Activated CD4-positive, alpha-beta T cell treated with anti-CD3 and anti-CD28 coated beads for 4 hours (primary cell): ENCODE measurements around the gene APOL1.
"Not testable (repeated sequence)": the region's sequence is repeated elsewhere in the genome, so short reads cannot be mapped to it uniquely, and the experiment has no call there.

Experiments used
- DNase-seq, 2 donors: peaks; one replicate each; pipeline ENCODE4 v3.0.0-alpha.2; 2020

APOL1 gene

DNA sequence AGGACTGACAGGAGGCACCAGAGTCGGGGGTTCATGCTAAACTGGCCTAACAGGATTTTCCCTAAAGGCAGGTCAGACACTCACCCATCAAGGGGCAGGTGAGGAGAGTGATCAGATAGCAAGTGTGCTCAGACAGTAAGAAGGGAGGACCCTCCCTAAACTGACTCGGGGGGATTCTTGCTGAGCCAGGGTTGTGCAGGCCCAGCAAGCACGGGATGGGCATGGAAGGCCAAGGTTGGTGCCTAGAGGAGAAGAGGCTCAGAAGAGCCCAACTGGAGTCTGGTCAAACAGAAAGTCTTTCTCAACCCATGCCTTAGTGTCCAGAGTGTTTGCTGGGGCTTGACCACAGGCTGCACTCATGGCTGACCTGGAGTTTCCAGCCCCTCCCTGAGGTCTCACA, 6.2 kb upstream of the APOL1 start:
- no peak for DNase-seq

DNA sequence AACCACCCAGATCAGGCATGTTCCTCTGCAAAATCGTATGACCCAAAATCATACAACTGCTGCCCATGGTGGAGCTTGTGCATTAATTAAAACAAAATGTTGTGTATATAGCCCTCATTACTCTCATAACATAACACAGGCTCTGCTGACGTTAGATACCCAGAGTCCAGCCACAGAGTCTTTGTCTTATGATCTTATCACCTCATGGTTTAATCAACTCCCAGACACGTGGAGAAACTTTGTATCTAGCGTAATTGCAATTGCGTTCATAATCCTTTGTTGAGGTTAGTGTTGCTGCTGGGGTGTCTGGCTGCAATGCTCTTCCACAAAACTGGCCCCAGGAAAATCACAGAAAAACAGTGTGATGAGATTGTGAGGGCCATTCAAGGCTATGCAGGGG, 5.0 kb upstream of the APOL1 start:
- no peak for DNase-seq

DNA sequence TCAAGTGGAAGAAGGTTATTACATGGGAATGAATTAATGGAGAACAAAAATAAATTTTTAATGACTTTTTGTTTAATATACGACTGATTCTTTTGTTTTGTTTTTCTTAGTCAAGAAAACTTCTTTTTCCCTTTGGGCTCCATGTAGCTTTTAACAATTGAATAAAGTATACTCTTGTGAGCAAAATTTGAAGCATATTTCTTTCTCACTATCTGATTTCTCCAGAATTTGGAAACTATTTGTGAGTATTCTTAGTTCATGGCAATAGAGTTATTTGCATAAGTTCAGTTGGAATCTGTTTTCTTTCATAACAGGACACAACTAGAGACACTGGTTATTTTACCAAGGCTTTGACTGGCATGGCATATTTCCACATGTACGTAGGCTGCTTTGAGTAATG, 3.8 kb upstream of the APOL1 start:
- DNase-seq, result no peak

DNA sequence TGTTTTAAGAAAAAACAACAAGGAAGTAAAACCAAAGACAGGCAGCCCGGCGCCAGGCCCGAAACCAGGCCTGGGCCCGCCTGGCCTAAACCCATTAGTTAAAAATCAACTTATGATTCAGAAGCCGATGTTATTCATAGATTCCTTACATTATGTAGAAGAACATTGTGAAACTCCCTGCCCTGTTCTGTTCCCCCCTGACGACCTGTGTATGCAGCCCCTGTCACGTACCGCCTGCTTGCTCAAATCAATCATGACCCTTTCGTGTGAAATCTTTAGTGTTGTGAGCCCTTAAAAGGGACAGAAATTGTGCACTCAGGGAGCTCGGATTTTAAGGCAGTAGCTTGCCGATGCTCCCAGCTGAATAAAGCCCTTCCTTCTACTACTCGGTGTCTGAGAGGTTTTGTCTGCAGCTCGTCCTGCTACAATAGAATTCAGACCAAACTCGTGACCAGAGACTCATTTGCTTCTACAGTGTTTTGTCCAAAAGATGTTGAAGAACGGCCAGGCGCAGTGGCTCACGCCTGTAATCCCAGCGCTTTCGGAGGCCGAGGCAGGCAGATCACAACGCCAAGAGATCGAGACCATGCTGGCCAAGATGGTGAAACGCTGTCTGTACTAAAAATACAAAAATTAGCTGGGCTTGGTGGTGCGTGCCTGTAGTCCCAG, 2.5 kb upstream of the APOL1 start:
- not testable (repeated sequence) for DNase-seq

DNA sequence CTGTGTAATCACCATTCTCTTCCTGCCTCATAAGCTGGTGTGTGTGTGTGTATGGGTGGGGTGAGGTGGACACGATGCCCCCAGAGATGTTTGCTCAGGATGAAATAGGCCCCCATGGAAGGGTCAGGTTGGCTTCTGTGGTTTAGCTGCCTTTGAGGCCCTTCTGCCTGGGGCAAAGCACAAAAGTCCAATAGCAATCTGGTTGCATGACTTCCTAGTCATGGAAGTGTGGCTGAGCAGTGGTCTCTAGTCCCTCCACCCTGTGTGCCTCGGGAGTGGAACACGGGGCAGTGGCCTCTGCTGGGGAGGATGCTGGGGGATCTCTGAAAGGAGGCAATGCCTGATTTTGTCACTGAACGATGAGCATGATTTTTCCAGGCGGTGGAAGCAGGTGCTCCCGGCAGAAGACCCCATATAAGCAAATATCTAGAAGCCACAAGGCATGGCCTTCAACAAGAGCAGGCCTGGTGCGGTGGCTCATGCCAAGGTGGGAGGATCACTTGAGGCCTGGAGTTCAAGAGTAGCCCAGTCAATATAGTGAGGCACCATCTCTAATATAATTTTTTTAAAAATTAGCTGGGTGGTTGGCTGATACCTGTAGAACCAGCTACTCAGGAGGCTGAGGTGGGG, 839 bp upstream of the APOL1 start:
- DNase-seq, result not testable (repeated sequence)

DNA sequence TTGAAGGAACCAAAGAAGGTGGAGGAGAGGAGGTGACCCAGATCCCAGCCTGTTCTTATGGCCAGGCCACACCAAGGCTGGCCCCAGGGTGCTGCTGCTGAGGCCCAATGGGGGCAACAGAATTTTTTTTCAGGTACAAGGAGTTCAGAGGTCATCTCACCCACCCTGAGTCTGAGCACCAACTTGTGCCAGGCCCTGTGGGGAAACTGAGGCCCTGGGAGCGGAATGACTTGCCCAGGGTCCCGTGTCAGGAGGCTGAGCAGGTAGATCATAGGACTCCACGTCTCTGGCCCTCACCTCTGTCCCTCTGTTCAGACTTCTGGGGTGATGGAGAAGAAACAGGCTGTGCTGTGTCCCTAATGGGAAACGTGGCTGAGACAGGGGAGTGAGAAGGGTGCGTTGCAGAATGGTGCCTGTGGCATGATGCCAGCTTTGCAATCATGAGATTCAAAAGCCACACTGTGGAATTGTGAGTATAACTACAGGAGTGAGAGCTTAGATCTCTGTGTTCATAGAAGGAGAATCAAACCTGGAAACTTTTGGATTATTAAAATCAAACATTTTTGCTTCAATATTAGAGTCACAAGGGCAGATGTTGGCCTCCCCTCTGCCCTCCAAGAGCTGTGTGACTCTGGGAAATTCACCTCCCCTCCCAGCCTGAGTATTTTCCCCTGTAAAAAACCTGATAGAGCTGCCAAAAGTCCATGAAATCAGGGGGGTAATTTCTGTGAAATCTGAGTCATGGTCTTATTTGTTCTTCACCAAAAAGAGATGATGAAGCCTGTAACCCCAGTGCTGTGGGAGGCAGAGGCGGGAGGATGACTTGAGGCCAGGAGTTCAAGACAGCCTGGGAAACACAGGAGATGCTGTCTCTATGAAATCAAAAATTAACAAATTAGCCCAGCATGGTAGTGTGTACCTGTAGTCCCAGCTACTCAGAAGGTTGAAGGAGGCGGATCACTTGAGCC, 874 bp downstream of the APOL1 start:
- peak; percentile 55 to 61 for DNase-seq

DNA sequence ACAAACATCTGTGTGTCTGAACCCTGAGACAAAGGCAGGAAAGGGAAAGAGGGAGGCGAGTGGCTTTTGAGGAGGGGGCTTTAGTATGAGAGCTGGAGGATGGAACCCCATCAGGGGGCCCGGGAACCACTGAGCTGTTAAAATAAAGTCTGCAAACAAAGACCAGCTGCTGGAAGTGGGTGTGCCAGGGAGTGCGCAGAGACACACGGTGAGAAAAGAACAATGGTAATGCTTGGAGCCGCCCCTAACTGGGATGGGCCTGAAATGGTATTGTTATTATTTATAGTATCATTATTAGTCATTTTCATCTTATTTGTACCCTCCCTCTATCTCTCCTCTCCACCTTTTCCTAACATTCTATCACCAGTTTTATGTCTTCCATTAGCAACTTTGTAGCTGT, 2.6 kb downstream of the APOL1 start:
- DNase-seq, result not testable (repeated sequence)

DNA sequence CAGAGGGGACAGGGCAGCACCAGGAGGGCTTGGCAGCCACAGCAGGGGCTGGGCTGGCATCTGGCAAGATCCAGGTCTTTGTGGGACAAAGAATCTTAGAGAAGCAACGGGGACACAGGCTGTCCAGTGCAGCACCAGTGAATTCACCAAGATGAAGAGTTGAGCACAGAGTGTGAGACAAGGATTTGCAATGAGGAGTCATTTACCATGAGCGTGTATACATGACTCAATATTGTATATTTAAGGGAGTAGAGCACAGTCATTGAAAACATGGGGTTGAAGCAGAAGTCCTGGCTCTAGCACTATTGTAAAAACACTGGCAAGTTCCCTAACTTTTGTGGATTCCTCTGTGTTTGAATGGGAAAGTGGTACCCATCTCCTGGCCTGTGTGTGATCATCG, 3.5 kb downstream of the APOL1 start:
- DNase-seq, result no peak

DNA sequence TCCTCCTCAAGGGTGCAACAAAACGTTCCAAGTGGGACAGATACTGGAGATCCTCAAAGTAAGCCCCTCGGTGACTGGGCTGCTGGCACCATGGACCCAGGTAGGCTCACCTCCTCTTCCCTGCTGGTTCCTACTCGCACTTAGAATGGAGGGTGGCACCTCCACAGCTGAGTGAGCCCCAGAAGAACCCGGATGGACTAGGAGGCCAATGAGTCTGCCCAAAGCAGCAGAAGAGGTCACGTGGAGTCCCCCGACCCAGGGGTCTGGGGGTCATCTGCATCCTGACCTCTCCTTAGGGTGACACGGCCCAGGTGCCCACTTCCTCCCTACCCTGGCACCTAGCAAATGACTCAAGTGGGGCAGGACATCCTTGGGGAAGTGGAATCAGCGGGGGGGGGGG, 4.4 kb downstream of the APOL1 start:
- no peak for DNase-seq

DNA sequence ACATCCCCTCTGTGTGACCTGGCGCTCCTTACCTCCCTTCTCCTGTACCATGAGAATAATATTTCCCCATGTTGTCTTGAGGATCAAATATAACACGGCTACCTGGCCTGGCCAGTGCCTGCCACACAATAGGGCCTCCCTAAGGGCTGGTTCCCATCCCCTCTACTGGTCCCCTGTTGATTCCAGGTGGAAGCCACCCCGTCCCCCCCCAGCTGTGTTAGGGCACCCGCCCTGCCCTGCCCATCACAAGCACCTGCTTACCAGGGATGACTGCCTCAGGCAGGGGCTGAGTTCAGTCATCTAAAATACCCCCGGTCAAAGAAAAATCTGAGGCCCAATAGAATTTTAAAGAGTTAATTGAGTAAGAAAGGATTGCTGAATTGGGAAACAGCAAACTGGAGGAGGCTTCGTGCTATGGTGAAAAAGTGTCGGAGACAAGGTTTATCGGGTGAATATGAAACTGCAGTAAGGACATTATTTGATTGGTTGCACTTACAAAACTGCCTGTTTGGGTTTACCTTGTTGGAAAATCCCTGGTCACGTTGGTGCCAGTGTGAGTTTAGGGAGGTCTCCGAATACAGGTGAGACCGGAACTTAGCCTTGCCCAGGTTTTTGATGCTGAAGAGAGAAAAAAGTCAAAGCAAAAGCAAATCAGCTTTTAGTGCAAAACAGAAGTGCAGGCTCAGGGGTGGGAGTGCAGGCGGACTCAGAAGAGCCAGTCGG, 5.2 kb downstream of the APOL1 start:
- DNase-seq, result no peak

DNA sequence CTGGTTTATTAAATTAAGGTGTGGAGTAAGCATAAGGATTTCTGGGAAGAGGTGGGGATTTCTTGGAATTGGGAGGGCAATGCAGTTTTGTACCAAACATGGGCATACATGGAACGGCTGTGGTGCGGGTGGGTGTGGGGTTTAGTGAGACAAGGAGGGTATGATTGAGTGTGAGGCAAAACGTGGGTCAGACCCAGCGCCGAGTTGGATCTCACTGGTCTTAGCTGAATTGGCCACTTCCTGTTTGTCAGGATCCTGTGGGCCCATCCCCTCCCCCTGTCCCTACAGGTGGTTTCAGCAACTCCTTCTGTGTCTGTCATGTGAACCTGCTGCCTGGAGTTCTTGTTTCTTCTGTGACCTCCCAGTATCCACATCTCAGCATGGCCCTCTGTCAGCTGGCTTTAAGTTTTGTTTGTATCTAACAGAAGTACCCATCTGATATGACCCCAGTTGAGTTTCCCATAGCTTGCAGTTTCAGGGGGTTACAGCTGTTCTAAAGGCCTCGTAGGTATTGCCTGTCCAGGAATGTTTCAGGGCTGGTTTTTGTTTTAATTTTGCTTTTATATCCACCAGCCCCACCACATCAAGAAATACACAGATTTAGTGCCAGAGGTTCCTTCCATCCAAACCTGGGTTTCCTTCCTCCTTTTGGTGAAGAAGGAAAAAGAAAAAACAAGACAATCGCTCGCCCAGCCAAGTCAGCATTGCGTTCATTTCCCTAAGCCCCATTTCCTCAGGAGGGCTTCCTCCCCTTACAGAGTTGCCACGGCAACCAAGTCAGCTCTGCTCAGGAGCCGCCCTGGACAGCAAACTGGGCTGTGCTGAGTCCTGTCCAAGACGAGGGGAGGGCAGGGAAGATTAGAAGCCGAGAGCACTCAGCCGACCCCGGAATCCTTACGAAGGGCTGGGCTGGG, 6.0 kb downstream of the APOL1 start:
- no peak for DNase-seq

DNA sequence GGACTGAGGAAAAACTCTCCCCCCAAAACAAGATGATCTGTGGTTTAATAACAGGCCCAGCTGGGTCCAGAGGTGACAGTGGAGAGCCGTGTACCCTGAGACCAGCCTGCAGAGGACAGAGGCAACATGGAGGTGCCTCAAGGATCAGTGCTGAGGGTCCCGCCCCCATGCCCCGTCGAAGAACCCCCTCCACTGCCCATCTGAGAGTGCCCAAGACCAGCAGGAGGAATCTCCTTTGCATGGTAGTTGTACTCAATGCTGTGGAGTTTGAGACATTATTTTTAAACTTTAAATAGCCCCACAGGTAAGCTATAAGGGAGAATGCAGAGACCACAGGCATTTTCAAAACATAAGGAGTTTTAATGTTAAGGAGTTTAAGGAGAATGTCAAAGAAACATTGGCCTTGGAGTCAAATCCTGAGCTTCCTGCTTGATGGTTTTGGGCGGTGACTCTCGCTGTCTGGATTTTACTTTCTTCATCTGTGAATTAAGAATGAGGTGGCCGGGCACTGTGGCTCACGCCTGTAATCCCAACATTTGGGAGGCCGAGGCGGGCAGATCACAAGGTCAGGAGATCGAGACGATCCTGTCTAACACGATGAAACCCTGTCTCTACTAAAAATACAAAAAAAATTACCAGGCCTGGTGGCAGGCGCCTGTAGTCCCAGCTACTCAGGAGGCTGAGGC, 6.8 kb downstream of the APOL1 start:
- no peak for DNase-seq

DNA sequence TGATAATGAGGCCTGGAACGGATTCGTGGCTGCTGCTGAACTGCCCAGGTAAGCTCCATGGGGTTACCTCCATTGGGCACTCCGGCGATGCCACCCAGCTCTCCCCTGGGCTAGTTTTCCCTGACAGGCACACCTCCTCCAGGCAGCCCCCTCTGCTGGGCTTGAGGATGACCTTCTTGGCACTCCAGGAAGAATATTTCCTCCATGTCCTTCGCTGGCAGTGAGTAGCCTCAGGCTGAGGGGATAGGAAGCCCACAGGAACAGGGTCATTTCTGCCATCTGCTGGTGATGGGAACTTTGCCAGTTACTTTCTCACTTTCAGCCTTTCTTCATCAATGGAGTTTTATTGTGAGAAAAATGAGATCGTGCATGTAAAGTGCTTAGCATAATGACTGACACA, 8.7 kb downstream of the APOL1 start:
- DNase-seq, result not testable (repeated sequence)

DNA sequence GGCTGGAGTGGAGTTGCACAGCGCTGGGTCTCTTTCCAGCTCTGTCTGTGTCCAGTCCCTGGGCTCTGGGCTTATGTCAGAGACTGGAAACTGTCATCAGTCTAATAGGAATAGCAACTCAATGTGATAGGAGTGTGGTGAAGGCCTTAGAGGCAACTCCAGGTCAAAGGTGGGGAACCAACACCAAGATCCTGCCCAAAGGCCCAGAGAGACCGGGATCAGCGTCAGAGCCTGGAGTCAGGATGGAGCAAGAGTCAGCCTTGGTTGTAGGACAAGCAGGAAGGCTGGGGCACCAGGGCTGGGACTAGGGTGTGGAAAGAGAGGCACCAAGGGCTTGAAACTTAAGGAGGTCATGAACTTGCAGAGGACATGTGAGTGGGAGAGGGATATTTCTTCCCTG, 9.4 kb downstream of the APOL1 start:
- not testable (repeated sequence) for DNase-seq

DNA sequence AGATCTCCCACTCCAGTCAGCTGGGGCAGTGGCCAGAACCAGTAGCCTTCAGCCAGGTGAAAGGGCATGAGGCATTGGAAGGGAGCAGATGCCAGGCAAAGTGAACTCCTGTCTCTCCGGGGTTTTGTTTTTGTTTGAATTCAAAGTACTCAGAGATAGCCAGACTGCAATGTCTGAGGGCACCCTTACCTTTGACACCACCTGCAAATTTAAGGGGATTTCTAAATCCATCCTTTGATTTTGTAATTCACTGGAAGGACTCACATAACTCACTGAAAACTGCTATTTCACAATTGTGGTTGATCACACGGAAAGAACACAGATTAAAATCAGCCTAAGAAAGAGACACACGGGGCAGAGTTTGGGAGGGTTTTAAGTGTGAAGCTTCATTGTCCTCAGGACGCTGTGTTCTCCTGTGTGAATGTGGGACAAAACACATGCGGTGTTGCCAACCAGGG, 10.3 kb downstream of the APOL1 start:
- DNase-seq, result not testable (repeated sequence)

DNA sequence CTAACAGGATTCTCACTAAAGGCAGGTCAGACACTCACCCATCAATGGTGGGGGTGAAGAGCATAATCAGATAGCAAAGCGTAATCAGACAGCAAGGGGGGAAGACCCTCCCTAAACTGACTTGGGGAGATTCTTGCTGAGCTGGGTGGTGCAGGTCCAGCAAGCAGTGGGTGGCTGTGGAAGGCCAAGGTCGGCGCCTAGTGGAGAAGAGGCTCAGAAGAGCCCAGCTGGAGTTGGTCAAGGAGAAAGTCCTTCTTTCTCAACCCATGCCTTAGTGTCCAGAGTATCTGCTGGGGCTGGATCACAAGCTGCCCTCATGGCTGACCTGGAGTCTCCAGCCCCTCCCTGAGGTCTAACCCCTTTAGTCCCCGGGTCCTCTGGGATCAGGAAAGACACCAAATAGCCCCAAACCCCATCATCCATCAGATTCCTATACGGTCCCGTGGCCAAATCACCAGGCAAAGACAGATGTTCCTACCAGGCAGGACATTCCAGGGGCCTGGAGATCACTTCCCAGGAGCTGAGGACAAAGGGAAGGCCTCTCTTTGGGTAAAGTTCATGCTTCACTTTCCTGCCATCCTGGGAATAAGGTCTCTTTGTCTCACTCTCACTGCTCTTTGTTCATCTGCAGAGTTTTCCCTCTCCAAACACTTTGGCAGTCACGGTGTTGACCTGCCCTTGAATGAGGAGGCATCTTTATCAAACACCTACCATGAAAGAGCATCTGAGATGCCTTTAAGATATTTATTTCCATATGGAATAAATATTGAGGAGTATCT, 11.1 kb downstream of the APOL1 start:
- DNase-seq, result not testable (repeated sequence)

DNA sequence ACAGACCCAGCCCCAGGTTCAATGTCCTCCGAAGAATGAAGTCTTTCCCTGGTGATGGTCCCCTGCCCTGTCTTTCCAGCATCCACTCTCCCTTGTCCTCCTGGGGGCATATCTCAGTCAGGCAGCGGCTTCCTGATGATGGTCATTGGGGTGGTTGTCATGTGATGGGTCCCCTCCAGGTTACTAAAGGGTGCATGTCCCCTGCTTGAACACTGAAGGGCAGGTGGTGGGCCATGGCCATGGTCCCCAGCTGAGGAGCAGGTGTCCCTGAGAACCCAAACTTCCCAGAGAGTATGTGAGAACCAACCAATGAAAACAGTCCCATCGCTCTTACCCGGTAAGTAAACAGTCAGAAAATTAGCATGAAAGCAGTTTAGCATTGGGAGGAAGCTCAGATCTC, 14.1 kb downstream of the APOL1 start:
- no peak for DNase-seq

DNA sequence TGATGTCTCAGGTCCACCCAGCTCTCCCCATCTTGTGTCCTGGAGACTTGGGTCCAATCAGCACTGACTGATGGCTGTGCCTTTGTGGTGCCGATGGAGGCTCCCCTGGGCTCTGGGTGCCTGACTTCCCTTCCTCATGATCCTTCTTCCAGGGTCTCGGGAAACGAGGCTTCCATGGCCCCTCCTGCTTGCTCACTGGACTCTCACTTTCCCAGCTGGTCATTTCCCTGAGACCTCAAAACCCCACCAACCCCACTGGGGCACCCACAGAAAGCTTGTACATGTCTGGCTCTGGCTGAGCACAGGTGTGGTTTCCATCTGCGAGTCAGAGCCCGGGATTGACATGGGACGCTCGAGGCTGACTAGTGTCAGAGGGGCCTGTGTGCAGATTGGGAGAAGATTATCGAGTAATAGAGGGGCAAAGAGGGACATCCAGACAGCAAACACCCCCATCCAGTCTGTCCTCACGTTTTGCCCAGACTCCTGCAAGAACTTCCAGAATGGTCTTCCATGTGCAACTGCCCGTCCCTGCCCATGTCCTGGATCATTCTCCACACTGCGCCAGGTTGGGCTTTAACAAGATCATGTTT, 15.1 kb downstream of the APOL1 start:
- no peak for DNase-seq

DNA sequence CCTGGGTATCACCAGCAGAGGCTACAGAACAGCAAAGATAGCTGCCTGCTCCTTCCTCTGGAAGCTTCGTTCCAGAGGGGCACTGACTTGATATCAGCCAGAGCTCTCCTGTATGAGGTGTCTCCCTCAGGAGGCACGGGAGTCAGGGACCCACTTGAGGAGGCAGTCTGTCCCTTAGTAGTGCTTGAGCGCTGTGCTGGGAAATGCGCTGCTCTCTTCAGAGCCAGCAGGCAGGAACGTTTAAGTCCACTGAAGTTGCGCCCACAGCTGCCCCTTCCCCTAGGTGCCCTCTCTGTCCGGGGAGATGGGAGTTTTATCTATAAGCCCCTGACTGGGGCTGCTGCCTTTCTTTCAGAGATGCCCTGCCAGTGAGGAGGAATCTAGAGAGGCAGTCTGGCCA, 18.3 kb downstream of the APOL1 start:
- DNase-seq, result not testable (repeated sequence)

DNA sequence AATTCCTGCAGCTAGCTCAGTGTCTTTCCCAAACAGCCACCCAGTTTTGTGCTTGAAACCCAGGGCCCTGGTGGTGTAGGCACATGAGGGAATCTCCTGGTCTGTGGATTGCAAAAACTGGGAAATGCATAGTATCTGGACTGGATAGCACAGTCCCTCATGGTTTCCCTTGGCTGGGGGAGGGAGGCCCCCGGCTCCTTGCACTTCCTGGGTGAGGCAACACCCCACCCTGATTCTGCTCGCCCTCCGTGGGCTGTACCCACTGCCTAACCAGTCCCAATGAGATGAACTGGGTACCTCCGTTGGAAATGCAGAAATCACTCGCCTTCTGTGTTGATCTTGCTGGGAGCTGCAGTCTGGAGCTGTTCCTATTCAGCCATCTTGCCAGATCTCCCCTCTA, 19.0 kb downstream of the APOL1 start:
- DNase-seq, result not testable (repeated sequence)
